HEK293 (cell line): ENCODE results near the gene SLC2A6.

Experiments
- GLI4 ChIP-seq: fragments of 450-650 bp; formaldehyde crosslinking; IDR thresholded peaks from 2 replicates; pipeline ENCODE4 v1.5.1; 2016; ENCODE audit warnings: missing biosample characterization, missing genetic modification characterization
- GLIS2 ChIP-seq: fragments of 450-650 bp; formaldehyde crosslinking; IDR thresholded peaks from 2 replicates; pipeline ENCODE4 v1.5.1; 2016; ENCODE audit warnings: missing biosample characterization, missing genetic modification characterization
- MYNN ChIP-seq: fragments of 450-650 bp; formaldehyde crosslinking; IDR thresholded peaks from 2 replicates; pipeline ENCODE4 v1.5.1; 2016; ENCODE audit warnings: missing biosample characterization, missing genetic modification characterization, borderline replicate concordance
- YY1 ChIP-seq: fragments of 450-650 bp; formaldehyde crosslinking; IDR thresholded peaks from 2 replicates; pipeline ENCODE4 v1.5.1; 2018; ENCODE audit warnings: missing biosample characterization, missing genetic modification characterization
- ZBTB7A ChIP-seq: fragments of 450-650 bp; formaldehyde crosslinking; IDR thresholded peaks from 2 replicates; pipeline ENCODE4 v1.5.1; 2016; ENCODE audit warnings: low read depth, missing biosample characterization, missing genetic modification characterization
- ZNF114 ChIP-seq: fragments of 450-650 bp; formaldehyde crosslinking; IDR thresholded peaks from 2 replicates; pipeline ENCODE4 v1.5.0; 2017; ENCODE audit warnings: missing biosample characterization, missing genetic modification characterization
- ZNF140 ChIP-seq: fragments of 450-650 bp; formaldehyde crosslinking; IDR thresholded peaks from 2 replicates; pipeline ENCODE4 v1.5.1; 2016; ENCODE audit warnings: missing biosample characterization, missing genetic modification characterization
- ZNF157 ChIP-seq: fragments of 450-650 bp; formaldehyde crosslinking; IDR thresholded peaks from 2 replicates; pipeline ENCODE4 v1.5.1; 2016; ENCODE audit warnings: missing biosample characterization, missing genetic modification characterization
- ZNF2 ChIP-seq: fragments of 450-650 bp; formaldehyde crosslinking; IDR thresholded peaks from 2 replicates; pipeline ENCODE4 v1.5.1; 2016; ENCODE audit warnings: missing biosample characterization, missing genetic modification characterization
- TF ChIP-seq, protein P1 (sequence below): fragments of 450-650 bp; formaldehyde crosslinking; conservative IDR thresholded peaks from 2 replicates; pipeline ENCODE4 v1.5.1; 2016; ENCODE audit warnings: low read depth, missing biosample characterization, missing genetic modification characterization
- TF ChIP-seq, protein P2 (sequence below): fragments of 450-650 bp; formaldehyde crosslinking; IDR thresholded peaks from 2 replicates; pipeline ENCODE4 v1.5.1; 2016; ENCODE audit warnings: missing biosample characterization, missing genetic modification characterization
- TF ChIP-seq, protein P3 (sequence below): fragments of 450-650 bp; formaldehyde crosslinking; IDR thresholded peaks from 2 replicates; pipeline ENCODE4 v1.5.1; 2016; ENCODE audit warnings: missing biosample characterization, missing genetic modification characterization, low read depth
- TF ChIP-seq, protein P4 (sequence below): fragments of 450-650 bp; formaldehyde crosslinking; IDR thresholded peaks from 2 replicates; pipeline ENCODE4 v1.5.1; 2016; ENCODE audit warnings: missing biosample characterization, missing genetic modification characterization

DNA sequence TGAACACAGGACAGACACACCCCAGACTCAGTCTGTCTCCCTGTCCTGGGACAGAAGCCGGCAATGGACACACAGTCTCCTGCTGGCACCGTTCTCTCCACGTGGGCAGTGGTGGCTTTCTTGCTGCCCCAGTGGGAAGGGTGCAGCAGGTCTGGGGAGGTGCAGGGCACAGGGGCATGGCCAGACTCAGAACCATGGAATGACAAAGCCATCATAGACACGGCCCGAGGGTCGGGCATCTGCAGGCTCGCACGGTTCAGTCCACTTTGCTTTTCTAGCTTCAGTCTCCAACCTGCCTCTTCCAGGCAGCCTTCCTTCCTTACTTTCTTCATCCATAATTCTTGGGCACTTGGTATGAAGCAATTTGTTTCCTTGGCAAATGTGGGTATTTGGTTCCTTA is 29.1 kb upstream of the SLC2A6 start:
- TF ChIP-seq, protein P1, sequence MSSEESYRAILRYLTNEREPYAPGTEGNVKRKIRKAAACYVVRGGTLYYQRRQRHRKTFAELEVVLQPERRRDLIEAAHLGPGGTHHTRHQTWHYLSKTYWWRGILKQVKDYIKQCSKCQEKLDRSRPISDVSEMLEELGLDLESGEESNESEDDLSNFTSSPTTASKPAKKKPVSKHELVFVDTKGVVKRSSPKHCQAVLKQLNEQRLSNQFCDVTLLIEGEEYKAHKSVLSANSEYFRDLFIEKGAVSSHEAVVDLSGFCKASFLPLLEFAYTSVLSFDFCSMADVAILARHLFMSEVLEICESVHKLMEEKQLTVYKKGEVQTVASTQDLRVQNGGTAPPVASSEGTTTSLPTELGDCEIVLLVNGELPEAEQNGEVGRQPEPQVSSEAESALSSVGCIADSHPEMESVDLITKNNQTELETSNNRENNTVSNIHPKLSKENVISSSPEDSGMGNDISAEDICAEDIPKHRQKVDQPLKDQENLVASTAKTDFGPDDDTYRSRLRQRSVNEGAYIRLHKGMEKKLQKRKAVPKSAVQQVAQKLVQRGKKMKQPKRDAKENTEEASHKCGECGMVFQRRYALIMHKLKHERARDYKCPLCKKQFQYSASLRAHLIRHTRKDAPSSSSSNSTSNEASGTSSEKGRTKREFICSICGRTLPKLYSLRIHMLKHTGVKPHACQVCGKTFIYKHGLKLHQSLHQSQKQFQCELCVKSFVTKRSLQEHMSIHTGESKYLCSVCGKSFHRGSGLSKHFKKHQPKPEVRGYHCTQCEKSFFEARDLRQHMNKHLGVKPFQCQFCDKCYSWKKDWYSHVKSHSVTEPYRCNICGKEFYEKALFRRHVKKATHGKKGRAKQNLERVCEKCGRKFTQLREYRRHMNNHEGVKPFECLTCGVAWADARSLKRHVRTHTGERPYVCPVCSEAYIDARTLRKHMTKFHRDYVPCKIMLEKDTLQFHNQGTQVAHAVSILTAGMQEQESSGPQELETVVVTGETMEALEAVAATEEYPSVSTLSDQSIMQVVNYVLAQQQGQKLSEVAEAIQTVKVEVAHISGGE (tag by site-specific recombination) = no peak
- TF ChIP-seq GLIS2 (tag by site-specific recombination) (no peak), YY1 (tag by site-specific recombination) (no peak), ZNF2 (no peak), GLI4 (tag by site-specific recombination) (no peak), ZBTB7A (tag by site-specific recombination) (no peak), ZNF157 (tag by site-specific recombination) (no peak), ZNF140 (tag by site-specific recombination) (no peak), MYNN (tag by site-specific recombination) (no peak), ZNF114 (tag by site-specific recombination) (no peak)
- TF ChIP-seq, protein P2, sequence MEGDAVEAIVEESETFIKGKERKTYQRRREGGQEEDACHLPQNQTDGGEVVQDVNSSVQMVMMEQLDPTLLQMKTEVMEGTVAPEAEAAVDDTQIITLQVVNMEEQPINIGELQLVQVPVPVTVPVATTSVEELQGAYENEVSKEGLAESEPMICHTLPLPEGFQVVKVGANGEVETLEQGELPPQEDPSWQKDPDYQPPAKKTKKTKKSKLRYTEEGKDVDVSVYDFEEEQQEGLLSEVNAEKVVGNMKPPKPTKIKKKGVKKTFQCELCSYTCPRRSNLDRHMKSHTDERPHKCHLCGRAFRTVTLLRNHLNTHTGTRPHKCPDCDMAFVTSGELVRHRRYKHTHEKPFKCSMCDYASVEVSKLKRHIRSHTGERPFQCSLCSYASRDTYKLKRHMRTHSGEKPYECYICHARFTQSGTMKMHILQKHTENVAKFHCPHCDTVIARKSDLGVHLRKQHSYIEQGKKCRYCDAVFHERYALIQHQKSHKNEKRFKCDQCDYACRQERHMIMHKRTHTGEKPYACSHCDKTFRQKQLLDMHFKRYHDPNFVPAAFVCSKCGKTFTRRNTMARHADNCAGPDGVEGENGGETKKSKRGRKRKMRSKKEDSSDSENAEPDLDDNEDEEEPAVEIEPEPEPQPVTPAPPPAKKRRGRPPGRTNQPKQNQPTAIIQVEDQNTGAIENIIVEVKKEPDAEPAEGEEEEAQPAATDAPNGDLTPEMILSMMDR = no peak
- TF ChIP-seq, protein P3, sequence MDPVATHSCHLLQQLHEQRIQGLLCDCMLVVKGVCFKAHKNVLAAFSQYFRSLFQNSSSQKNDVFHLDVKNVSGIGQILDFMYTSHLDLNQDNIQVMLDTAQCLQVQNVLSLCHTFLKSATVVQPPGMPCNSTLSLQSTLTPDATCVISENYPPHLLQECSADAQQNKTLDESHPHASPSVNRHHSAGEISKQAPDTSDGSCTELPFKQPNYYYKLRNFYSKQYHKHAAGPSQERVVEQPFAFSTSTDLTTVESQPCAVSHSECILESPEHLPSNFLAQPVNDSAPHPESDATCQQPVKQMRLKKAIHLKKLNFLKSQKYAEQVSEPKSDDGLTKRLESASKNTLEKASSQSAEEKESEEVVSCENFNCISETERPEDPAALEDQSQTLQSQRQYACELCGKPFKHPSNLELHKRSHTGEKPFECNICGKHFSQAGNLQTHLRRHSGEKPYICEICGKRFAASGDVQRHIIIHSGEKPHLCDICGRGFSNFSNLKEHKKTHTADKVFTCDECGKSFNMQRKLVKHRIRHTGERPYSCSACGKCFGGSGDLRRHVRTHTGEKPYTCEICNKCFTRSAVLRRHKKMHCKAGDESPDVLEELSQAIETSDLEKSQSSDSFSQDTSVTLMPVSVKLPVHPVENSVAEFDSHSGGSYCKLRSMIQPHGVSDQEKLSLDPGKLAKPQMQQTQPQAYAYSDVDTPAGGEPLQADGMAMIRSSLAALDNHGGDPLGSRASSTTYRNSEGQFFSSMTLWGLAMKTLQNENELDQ = no peak
- TF ChIP-seq, protein P4, sequence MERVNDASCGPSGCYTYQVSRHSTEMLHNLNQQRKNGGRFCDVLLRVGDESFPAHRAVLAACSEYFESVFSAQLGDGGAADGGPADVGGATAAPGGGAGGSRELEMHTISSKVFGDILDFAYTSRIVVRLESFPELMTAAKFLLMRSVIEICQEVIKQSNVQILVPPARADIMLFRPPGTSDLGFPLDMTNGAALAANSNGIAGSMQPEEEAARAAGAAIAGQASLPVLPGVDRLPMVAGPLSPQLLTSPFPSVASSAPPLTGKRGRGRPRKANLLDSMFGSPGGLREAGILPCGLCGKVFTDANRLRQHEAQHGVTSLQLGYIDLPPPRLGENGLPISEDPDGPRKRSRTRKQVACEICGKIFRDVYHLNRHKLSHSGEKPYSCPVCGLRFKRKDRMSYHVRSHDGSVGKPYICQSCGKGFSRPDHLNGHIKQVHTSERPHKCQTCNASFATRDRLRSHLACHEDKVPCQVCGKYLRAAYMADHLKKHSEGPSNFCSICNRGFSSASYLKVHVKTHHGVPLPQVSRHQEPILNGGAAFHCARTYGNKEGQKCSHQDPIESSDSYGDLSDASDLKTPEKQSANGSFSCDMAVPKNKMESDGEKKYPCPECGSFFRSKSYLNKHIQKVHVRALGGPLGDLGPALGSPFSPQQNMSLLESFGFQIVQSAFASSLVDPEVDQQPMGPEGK (tag by site-specific recombination) = no peak
